GM18508 (cell line): ENCODE measurements around the gene PLEKHB1.

Source experiments
- ATAC-seq: cut with Tn5 transposase; IDR thresholded peaks from one replicate; pipeline ENCODE4 v1.9.1; 2021; ENCODE audit warnings: moderate number of reproducible peaks; ENCODE audit not compliant: insufficient read depth, unreplicated experiment

Gene PLEKHB1

GRCh38 chr11:73645972-73646631 is at the start of gene PLEKHB1:
PLEKHB1 (plus strand) TSS chr11:73646581; CDS start chr11:73646609, 28 bp downstream.
- ATAC-seq: no peak

- no peak for ATAC-seq
Measured at GRCh38 chr11:73597336-73597955, 48.9 kb upstream of the PLEKHB1 start.

- ATAC-seq: peak; percentile 49
Measured at GRCh38 chr11:73597956-73598718, 48.2 kb upstream of the PLEKHB1 start, which contains the start of gene FAM168A. FAM168A (minus strand) TSS chr11:73598112; CDS start chr11:73468474, 129,638 bp downstream.

GRCh38 chr11:73598719-73599379 is 47.5 kb upstream of the PLEKHB1 start:
- ATAC-seq: no peak

- no peak for ATAC-seq
Measured at GRCh38 chr11:73612601-73613140, 33.7 kb upstream of the PLEKHB1 start.

- ATAC-seq: no peak
Measured at GRCh38 chr11:73614591-73614990, 31.8 kb upstream of the PLEKHB1 start.

- no peak for ATAC-seq
Measured at GRCh38 chr11:73622926-73623593, 23.3 kb upstream of the PLEKHB1 start.

- ATAC-seq: no peak
Measured at GRCh38 chr11:73623686-73624085, 22.7 kb upstream of the PLEKHB1 start.

GRCh38 chr11:73625696-73626318 is 20.6 kb upstream of the PLEKHB1 start:
- no peak for ATAC-seq

- ATAC-seq: no peak
Measured at GRCh38 chr11:73629907-73630306, 16.5 kb upstream of the PLEKHB1 start.

- ATAC-seq: no peak
Measured at GRCh38 chr11:73632996-73633395, 13.4 kb upstream of the PLEKHB1 start.

GRCh38 chr11:73633999-73634398 is 12.4 kb upstream of the PLEKHB1 start:
- ATAC-seq: no peak

- ATAC-seq: no peak
Measured at GRCh38 chr11:73635721-73636120, 10.7 kb upstream of the PLEKHB1 start.

- no peak for ATAC-seq
Measured at GRCh38 chr11:73636249-73636648, 10.1 kb upstream of the PLEKHB1 start.

GRCh38 chr11:73637012-73637411 is 9.4 kb upstream of the PLEKHB1 start:
- ATAC-seq: no peak

GRCh38 chr11:73640592-73640991 is 5.8 kb upstream of the PLEKHB1 start:
- ATAC-seq: no peak

GRCh38 chr11:73641668-73642067 is 4.7 kb upstream of the PLEKHB1 start:
- no peak for ATAC-seq

- ATAC-seq: no peak
Measured at GRCh38 chr11:73645121-73645969, 1.0 kb upstream of the PLEKHB1 start.
